Stimulated activated CD4-positive, alpha-beta T cell treated with anti-CD3 and anti-CD28 coated beads, Interleukin-2, amount 100 ng/mL, for 24 hours (primary cell): ENCODE measurements around the gene EPS8L1.
"Not testable (repeated sequence)": the region's sequence is repeated elsewhere in the genome, so short reads cannot be mapped to it uniquely, and the experiment has no call there.

Source experiments
- DNase-seq, 2 donors: peaks; one replicate each; pipeline ENCODE4 v3.0.0-alpha.2; 2020

EPS8L1 gene

DNA sequence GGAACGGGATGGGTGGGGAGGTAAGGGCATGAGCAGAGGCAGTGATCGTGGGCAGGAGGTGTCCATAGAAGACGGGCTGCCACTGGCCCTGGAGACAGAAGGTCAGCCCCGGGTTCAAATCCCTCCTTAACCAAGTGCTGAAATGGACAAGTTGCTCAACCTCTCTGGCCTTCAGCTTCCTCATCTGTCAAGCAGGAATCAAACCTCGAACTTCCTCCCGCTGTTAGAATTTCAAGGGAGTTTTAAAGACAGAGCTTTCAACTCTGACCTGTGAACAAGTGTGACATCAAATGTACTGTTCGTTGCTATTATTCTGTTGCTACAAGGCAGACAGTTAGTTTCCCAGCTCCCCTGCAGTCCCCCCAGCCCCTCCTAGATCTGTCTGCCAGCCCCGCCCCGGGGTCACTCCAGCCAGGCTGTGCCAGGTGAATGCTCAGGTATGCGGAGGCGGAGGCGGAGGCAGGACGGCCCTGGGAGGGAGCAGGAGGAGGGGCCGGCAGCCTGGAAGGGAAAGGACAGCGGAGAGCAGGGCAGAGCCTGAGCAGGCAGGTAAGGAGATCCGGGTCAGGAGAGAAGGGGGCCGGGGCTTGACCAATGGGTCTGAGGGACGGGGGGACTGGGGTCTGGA lies at the start of gene EPS8L1:
TSS of gene EPS8L1 (plus strand) at position 499 of the 628 bp plus-strand sequence. CDS start 576 bp downstream, outside the sequence.
- DNase-seq: no peak

DNA sequence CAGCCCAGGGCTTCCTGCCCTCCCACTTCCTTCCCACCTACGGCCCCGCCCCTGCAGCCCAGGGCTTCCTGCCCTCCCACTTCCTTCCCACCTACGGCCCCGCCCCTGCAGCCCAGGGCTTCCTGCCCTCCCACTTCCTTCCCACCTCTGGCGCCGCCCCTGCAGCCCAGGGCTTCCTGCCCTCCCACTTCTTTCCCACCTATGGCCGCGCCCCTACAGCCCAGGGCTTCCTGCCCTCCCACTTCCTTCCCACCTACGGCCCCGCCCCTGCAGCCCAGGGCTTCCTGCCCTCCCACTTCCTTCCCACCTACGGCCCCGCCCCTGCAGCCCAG lies 48.6 kb upstream of the EPS8L1 start:
- not testable (repeated sequence) for DNase-seq

DNA sequence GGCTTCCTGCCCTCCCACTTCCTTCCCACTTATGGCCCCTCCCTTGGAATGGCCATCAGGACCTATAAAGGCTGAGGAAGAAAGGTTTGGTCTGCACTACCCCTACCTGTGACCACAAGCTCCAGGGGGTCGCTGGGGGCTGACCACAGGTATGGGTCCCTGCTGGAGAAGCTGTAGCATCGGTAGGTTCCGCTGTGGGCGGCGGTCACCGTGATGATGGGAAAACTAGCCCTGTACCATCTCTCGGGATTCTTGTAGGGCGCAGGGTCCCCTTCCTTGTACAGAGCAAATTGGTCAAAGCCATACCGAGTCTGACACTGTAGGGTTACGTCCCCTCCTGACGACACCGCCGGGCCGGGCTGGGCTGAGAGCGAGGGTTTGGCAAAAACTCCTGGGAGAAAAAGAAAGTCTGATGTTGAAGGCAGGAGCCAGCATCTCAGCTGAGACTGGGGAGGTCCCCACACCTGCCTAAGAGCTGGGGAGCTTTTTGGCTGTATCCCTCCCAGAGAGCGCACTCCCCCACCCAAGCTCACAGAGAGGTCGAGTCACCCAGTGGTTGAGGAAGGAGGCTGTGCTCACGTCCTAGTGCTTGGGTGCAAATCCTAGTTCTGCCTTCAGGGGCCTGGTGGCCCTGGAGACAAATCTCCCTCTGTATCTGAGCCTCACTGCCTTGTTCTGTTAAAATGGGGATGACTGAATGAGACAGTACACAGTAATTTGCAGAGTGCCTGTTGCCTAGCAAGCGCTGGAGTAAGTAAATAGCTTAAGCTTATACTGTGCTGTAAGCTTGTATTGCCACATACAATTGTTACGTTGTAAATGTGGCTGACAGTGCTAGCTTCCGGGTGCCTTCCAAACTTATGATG lies 48.0 kb upstream of the EPS8L1 start:
- no peak for DNase-seq

DNA sequence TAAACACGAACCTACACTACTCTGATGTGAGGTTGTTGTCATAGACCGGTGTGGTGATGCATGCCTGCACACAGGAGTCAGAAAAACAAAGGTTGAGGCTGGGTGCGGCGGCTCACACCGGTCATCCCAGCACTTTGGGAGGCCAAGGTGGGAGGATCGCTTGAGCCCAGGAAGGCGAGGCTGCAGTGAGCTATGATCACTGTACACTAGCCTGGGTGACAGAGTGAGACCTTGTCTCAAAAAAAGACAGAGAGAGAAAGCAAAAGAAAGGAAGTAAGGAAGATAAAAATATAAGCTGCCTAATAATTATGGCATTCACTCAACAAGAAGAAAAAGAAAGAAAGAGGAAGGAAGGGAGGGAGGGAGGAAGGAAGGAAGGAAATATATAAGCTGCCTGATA lies 46.9 kb upstream of the EPS8L1 start:
- DNase-seq: no peak

DNA sequence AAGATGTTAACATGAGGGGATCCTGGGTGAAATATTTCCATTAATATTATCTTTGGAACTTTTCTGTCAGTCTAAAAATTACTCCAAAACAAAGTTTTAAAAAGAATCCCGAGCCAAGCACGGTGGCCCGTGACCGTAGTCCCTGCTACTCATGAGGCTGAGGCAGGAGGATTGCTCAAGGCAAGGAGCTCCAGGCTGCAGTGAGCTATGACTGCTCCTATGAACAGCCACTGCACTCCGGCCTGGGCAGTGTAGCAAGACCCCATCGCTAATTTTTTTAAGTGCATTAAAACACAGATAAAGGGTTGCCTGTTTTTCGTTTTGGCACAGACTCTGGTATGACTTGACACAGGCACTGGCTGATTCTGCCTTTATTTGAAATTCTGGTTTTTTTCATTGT lies 44.5 kb upstream of the EPS8L1 start:
- DNase-seq: no peak

DNA sequence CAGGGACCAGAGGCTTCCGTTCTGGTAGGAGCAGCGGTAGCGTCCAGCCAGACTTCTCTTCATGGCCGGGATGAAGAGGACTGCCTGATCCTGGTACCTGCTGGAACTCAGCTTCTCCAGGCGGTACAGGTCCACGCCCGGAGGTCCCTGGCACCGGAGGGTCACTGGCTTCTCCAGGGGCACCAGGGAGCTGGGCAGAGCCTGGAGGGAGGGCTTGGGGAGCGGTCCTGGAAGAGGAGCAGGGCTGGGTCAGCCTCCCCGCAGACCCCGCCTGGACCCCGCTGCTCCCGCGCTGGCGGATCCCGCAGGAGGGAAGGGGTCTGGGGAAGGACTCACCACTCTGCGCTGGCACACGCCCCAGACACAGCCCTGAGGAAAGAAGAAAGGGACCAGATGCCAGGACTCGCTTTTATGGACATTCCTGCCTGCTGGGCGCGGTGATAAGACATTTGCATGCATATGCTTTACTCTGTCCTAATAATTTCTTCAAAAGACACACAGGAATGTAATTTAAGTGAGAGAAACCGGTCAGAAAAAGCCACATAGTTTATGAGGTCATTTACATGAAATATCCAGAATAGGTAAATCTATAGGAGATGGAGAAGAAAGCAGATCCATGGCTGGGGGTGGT lies 43.4 kb upstream of the EPS8L1 start:
- no peak for DNase-seq

DNA sequence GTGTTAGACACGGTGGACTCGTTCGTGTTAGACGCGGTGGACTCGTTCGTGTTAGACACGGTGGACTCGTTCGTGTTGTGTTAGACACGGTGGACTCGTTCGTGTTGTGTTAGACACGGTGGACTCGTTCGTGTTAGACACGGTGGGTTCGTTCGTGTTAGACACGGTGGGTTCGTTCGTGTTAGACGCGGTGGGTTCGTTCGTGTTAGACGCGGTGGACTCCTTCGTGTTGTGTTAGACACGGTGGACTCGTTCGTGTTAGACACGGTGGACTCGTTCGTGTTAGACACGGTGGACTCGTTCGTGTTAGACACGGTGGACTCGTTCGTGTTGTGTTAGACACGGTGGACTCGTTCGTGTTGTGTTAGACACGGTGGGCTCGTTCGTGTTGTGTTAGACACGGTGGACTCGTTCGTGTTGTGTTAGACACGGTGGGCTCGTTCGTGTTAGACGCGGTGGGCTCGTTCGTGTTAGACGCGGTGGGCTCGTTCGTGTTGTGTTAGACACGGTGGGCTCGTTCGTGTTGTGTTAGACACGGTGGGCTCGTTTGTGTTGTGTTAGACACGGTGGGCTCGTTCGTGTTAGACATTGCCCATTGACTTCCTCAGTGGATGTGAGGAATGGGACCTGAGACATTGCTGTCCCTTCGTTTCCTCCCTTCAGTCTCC lies 42.6 kb upstream of the EPS8L1 start:
- not testable (repeated sequence) for DNase-seq

DNA sequence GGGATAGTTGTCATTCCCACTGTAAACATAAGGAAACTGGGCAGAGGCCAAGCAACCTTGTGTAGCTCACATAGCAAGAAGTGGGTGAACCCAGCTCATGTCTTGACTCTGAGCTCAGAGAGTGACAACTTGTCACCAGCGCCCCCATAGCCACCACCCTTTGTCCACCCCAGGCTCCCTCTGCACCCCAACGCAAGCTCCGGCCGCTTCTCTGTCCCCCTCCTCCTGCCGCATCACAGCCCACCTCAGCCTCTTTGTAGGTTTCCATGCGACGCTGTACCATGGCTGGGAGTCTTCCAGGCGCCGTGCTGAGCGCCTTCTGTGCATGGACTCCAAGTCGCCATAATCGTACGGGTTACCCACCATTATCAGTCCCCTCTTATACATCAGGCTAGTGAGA lies 40.9 kb upstream of the EPS8L1 start:
- no peak for DNase-seq

DNA sequence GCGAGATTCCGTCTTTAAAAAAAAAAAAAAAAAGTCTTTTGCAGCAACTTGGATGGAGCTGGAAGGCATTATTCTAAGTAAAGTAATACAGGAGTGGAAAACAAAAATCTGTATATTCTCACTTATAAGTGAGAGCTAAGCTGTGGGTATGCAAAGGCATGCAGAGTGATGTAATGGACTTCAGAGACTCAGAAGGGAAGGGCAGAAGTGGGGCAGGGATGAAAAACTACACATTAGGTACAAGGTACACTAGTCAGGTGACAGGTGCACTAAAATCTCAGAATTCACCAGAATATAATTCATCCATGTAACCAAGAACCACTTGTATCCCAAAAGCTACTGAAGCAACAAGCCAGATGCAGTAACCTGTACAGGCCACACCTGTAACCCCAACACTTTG lies 39.6 kb upstream of the EPS8L1 start:
- DNase-seq: no peak

DNA sequence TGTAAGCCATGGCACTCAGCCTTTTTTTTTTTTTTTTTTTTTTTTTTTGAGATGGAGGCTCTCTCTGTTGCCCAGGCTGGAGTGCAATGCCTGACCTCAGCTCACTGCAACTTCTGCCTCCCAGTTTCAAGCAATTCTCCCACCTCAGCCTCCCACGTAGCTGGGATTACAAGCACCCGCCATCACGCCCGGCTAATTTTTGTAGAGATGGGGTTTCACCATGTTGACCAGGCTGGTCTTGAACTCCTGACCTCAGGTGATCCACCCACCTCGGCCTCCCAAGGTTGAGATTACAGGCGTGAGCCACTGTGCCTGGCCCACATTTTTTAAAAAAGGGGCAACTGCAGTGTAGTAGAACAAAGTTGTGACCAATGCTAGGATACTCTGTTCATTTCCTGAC lies 38.1 kb upstream of the EPS8L1 start:
- not testable (repeated sequence) for DNase-seq

DNA sequence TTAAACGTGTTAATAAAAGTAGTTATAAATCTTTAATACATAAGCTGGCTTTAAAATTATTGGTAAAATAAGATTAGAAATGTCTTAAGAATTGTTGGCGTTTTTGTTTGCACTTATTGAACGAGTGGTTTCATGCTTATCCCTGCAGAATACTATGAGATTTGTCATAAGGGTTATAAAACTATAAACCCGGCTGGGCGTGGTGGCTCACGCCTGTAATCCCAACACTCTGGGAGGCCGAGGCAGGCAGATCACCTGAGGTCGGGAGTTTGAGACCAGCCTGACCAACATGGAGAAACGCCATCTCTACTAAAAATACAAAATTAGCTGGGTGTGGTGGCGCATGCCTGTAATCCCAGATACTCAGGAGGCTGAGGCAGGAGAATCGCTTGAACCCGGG lies 35.0 kb upstream of the EPS8L1 start:
- not testable (repeated sequence) for DNase-seq

DNA sequence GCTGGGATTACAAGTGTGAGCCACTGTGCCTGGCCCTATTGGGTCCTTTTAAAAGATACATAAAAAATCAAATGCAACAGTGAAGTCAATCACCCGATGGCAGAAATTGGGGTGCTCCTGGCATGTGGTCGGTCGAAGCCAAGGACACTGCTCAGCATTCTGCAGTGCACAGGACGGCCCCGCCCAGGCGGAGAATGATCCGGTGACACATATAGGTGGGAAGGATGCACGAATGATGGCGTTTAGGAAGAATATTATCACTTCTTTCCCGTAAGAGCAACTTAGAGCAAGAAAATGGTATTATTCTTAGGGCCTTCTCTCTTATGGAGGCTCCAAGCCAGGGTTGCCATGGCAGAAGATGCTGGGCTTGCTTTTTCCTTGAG lies 34.4 kb upstream of the EPS8L1 start:
- no peak for DNase-seq

DNA sequence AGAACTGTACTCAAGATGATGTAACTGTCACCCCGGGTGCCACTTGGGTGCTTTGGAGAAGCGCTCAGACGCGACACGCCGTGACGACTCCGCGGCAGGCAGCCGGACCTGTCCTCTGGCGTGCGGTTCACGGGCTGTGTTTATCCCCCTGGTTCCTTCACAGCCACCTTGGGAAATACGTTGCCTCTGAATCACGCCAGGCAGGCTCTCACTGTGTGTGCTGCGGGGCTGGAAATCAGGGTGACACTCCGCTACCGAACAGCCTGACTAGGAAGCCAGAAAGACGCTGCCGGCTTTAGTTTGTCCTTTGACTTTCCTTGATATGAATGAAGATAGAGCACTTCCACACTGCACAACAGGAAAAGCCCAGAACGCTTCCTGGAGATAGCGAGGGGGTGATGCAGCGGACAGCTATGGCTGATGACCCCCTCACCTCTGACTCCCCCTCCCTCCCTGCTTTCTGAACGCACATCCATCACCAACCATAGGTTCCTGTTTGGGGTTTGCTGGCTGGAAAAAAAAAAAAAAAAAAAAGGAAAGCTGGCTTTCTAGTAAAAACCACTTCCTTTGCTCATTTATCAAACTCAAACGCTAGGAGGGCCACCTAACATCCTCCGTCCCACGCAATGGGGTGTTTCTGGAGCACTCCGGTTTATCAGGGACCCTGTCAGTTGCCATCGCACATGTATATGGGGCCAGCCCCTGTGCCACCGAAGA lies 33.9 kb upstream of the EPS8L1 start:
- peak; percentile 30 to 36 for DNase-seq

DNA sequence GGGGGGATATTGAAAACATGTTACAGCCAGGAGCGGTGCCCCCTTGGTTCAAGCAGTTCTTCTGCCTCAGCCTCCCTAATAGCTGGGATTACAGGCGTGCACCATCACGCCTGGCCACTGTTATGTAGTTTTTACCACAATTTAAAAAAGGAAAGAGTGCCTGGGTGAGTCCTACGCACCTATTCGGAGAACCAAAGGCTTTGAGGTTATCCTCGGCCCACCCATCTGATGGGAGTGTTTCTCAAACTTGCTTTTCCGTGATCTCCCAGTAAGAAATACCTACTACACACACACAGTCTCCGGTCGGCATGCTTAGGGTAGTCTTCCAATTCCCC lies 33.4 kb upstream of the EPS8L1 start:
- DNase-seq: no peak

DNA sequence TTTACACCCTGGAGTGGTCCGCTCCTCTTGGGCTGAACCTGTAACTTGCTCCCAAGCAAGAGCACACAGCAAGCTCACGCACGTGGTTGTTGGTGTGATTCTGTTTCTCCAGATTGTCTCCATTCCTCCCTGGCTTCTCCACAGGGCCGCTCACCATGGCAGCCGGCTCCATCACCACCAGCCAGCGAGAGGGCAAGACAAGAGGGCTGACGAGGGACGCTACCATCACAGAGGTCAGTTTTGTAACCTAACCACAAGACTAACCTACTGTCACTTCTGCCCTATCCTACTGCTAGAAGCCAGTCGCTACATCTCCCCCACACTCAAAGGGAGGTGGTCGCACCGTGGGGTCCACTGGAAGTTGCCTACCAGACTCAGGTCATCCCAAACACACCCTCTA lies 33.0 kb upstream of the EPS8L1 start:
- DNase-seq: no peak

DNA sequence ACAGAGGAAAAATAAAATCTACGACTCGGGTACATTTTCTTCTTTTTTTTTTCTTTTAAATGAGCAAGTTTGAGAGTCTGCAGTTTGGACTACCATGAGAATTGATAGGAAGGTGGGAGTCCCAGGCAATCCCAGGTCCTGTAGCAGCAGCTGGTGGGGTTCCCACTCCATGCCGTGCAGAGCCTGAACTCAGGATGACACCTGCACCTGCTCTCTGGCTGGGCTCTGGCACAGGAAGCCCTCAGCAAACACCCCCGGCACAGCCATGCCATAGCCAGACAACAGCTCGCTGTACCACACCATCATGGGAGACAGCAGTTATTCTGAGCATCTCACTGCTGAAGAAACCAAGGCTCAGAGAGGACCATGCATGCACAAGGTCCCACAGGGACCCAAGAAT lies 31.4 kb upstream of the EPS8L1 start:
- DNase-seq: no peak

DNA sequence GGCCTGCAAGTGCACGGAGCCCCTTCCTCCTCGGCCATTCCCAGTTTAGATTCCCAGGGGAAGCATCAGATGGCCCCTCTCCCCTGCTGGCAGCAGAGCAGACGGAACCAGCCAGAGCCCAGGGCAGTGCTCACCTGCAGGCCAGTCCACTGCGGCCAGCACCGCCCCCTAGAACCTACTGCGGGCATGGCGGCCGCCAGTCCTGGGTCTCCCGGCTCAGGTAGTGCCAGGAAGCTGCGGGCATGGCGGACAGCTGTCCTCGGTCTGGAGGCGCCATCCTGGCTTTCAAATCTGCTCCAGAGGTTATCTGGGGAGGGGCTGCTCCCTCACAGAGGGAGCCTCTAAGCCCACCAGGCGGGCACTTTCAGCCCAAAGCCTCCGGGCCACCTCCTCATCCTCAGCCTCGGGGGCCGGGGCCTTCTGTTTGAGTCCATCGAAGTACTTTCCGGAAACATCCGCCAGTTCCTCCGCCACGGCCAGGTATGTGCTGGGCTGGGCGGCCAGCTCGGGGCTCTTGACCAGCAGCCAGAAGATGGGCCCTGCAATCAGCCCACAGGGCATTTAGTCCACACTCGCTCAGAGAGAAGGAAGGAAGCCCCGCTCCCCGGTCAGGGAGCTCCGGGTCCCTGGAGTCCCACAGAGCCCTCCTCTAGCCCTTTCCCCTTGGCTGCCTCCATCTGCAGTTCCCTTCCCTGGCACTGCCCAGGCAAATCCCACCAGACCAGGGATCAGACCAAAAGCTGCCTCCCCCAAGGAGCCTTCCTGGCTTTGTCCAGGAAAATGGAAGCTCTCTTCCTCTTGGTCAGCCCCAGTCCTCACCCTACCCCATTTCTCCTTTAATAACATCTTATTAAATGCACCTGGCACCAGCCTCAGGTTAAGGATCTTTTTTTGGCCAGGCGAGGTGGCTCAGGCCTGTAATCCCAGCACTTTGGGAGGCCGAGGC lies 30.6 kb upstream of the EPS8L1 start:
- DNase-seq: no peak

DNA sequence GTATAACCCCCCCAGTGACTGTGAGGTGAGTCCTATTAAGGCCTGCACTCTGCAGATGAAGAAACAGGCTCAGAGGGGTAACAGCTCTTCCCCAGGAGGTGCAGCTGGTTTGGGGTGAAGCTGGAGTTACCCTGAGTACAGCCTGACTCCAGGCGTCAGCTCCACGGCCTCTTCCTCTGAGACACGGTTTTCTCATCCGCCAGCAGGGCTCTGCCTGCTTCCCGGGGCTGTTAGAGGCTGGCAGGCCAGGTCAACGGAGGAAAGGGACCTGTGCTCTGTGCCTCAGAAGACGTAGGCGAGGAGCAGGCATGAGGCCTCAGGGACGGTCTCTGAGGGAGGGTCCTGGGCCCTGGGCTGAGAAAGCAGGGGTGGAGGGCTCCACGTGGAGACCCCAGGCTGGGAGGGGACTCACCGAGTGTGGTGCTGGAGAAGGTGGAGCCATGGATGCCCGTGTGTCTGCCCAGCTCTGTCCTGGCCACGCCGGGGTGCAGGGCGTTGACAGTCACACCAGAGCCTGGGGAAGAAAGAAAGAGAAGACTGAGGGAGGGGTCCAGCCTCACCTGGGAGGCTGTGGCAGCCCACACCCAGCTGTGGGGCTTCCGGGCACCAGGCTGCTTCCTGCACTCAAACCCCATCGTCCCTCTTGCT lies 28.6 kb upstream of the EPS8L1 start:
- no peak for DNase-seq

DNA sequence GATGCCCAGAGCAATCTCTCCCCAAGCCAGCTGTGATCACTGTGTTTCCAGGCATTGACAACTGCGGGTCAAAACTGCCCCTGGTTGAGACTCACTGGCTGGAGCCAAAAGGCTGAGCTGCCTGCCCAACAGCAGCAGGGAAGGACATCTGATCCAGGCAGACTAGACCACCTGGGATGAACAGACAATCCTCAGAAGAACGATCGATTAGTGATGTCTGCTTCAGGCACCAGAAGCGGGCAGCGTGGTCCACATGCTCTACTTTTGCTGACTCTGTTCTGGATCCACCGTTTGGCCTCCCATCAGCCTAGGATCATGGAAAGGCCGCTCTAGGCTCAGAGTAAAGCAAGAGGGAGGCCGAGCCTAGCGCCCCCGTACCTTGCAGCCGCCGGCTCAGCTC lies 27.7 kb upstream of the EPS8L1 start:
- no peak for DNase-seq

DNA sequence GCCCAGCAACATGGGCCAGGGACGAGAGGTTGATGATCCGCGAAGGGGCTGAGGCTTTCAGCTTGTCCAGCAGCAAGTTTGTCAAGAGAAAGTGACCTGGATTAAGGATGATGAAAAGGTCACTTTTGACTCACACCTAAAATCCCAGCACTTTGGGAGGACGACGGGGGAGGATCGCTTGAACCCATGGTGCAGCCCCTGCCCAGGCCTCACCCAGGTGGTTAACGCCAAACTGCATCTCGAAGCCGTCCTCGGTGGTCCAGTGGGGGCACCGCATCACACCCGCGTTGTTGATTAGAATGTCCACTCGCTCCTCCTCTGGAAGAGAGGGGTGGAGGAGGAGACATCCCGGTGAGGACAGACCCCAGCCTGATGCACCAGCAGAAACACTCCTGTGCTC lies 27.2 kb upstream of the EPS8L1 start:
- no peak for DNase-seq

DNA sequence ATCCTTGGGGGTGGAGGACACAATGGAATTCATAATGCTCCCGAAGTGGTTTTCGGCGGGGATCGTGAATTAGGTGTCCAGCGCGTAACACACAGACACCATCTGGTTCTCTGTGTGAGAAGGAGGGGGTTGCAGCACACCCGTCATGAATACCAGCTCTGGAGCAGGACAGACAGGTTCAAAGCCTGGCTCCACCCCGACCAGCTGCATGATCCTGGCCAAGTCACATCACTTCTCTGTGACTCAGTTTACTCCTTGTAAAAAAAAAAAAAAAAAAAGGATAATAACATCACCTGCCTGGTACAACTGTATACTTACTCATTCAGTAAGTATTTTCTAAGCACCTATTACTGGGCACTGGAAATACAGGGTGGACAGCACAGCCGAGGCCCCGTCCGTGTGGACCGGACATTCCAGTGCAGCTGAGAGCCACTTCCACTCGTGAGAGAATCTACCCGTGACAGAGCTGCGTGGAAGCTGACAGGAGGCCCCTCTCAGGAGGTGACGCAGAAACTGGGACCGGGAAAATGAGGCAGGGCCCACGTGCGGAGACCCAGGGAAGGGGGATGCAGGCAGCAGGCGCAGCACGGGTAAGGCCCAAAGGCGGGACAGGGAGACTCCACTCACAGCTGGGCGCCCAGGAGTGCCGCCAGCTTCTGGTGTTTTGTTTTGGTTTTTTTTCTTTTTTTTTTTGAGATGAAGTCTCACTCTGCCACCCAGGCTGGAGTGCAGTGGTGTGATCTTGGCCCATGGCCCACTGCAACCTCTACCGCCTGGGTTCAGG lies 24.7 kb upstream of the EPS8L1 start:
- no peak for DNase-seq
